ENCODE measurements around the gene GNB5. TPM values are rescaled to one million over a fixed set of nuclear protein-coding genes. Genes with fewer than 3 reads are reported as not detected.
"Not testable (repeated sequence)": the region's sequence is repeated elsewhere in the genome, so short reads cannot be mapped to it uniquely, and the experiment has no call there.

Gene GNB5
- total RNA-seq, 2 experiments from 2014 or later, result 14.5 to 16.2 TPM

- H3K27ac Mint-ChIP-seq, result no peak overlapping the region
- H3K9me3 Mint-ChIP-seq, result peaks cover 2% of the 10 kb centered on the region
- H3K4me3 Mint-ChIP-seq, result no peak overlapping the region
- H3K36me3 Mint-ChIP-seq, result no peaks in the 10 kb centered on the region
- peaks cover 8% of the 10 kb centered on the region for H3K4me1 Mint-ChIP-seq
- DNase-seq, result no peak
- no peaks in the 10 kb centered on the region for H3K27me3 Mint-ChIP-seq
Measured at GRCh38 chr15:52185151-52185561, 6.0 kb downstream of the GNB5 start.

GRCh38 chr15:52184721-52185120 lies 6.5 kb downstream of the GNB5 start:
- Mint-ChIP-seq H3K4me1 (peaks cover 8% of the 10 kb centered on the region), H3K4me3 (no peak overlapping the region)

GRCh38 chr15:52183562-52184173 lies 7.5 kb downstream of the GNB5 start:
- H3K4me1 Mint-ChIP-seq, result peaks cover 10% of the 10 kb centered on the region
- H3K9me3 Mint-ChIP-seq, result peaks cover 2% of the 10 kb centered on the region
- no peak for DNase-seq
- no peak overlapping the region for H3K27ac Mint-ChIP-seq
- H3K4me3 Mint-ChIP-seq, result no peak overlapping the region
- H3K27me3 Mint-ChIP-seq, result no peaks in the 10 kb centered on the region
- H3K36me3 Mint-ChIP-seq, result no peaks in the 10 kb centered on the region

More at GRCh38 chr15:52184721-52185120, 6.5 kb downstream of the GNB5 start:
- DNase-seq, result no peak
- Mint-ChIP-seq H3K27ac (no peak overlapping the region), H3K9me3 (peaks cover 2% of the 10 kb centered on the region), H3K27me3 (no peaks in the 10 kb centered on the region), H3K36me3 (no peaks in the 10 kb centered on the region)

- Mint-ChIP-seq H3K9me3 (peaks cover 2% of the 10 kb centered on the region), H3K27me3 (no peaks in the 10 kb centered on the region), H3K36me3 (no peaks in the 10 kb centered on the region), H3K4me1 (peaks cover 14% of the 10 kb centered on the region), H3K27ac (no peak overlapping the region), H3K4me3 (no peak overlapping the region)
- no peak for DNase-seq
Measured at GRCh38 chr15:52181938-52182780, 9.0 kb downstream of the GNB5 start.

GRCh38 chr15:52180851-52181450 lies 10.2 kb downstream of the GNB5 start:
- Mint-ChIP-seq H3K27ac (no peak overlapping the region), H3K36me3 (no peaks in the 10 kb centered on the region), H3K9me3 (peaks cover 2% of the 10 kb centered on the region), H3K27me3 (no peaks in the 10 kb centered on the region), H3K4me1 (peaks cover 14% of the 10 kb centered on the region), H3K4me3 (peak overlapping the region; percentile 86)
- no peak for DNase-seq

- Mint-ChIP-seq H3K36me3 (no peaks in the 10 kb centered on the region), H3K4me3 (peak overlapping the region; percentile 86), H3K27me3 (no peaks in the 10 kb centered on the region), H3K4me1 (peaks cover 14% of the 10 kb centered on the region), H3K27ac (peak overlapping the region; percentile 74), H3K9me3 (peaks cover 2% of the 10 kb centered on the region)
- DNase-seq, result peak; percentile 2
Measured at GRCh38 chr15:52180196-52180835, 10.9 kb downstream of the GNB5 start.

- Mint-ChIP-seq H3K9me3 (peaks cover 2% of the 10 kb centered on the region), H3K36me3 (no peaks in the 10 kb centered on the region)
Measured at GRCh38 chr15:52179278-52180195, 11.7 kb downstream of the GNB5 start.

GRCh38 chr15:52178765-52179164 lies 12.4 kb downstream of the GNB5 start:
- H3K4me3 Mint-ChIP-seq, result peak overlapping the region; percentile 91
- H3K36me3 Mint-ChIP-seq, result no peaks in the 10 kb centered on the region
- DNase-seq, result no peak
- peaks cover 2% of the 10 kb centered on the region for H3K9me3 Mint-ChIP-seq
- H3K27me3 Mint-ChIP-seq, result no peaks in the 10 kb centered on the region
- peaks cover 14% of the 10 kb centered on the region for H3K4me1 Mint-ChIP-seq
- peak overlapping the region; percentile 86 for H3K27ac Mint-ChIP-seq

More at GRCh38 chr15:52179278-52180195, 11.7 kb downstream of the GNB5 start:
- DNase-seq, result peak; percentile 89
- peak overlapping the region; percentile 91 for H3K4me3 Mint-ChIP-seq
- H3K4me1 Mint-ChIP-seq, result peaks cover 14% of the 10 kb centered on the region
- H3K27ac Mint-ChIP-seq, result peak overlapping the region; percentile 88
- no peaks in the 10 kb centered on the region for H3K27me3 Mint-ChIP-seq

GRCh38 chr15:52172869-52173268 lies 18.3 kb downstream of the GNB5 start:
- Mint-ChIP-seq H3K27me3 (no peaks in the 10 kb centered on the region), H3K36me3 (peaks cover 6% of the 10 kb centered on the region)

GRCh38 chr15:52171807-52172206 lies 19.4 kb downstream of the GNB5 start:
- Mint-ChIP-seq H3K36me3 (peaks cover 6% of the 10 kb centered on the region), H3K4me3 (no peak overlapping the region), H3K27ac (no peak overlapping the region), H3K27me3 (no peaks in the 10 kb centered on the region), H3K9me3 (peaks cover 3% of the 10 kb centered on the region), H3K4me1 (peaks cover 15% of the 10 kb centered on the region)
- no peak for DNase-seq

More at GRCh38 chr15:52172869-52173268, 18.3 kb downstream of the GNB5 start:
- Mint-ChIP-seq H3K9me3 (peaks cover 3% of the 10 kb centered on the region), H3K4me3 (no peak overlapping the region), H3K27ac (no peak overlapping the region), H3K4me1 (peaks cover 14% of the 10 kb centered on the region)
- no peak for DNase-seq

- Mint-ChIP-seq H3K27ac (peak overlapping the region; percentile 59), H3K27me3 (no peaks in the 10 kb centered on the region), H3K9me3 (peaks cover 3% of the 10 kb centered on the region), H3K36me3 (peaks cover 6% of the 10 kb centered on the region), H3K4me1 (peaks cover 17% of the 10 kb centered on the region), H3K4me3 (peak overlapping the region; percentile 38)
- DNase-seq, result no peak
Measured at GRCh38 chr15:52171386-52171785, 19.8 kb downstream of the GNB5 start.

GRCh38 chr15:52170199-52170598 lies 21.0 kb downstream of the GNB5 start:
- H3K4me1 Mint-ChIP-seq, result peaks cover 25% of the 10 kb centered on the region

GRCh38 chr15:52165494-52166131 lies 25.6 kb downstream of the GNB5 start:
- not testable (repeated sequence) for H3K9me3 Mint-ChIP-seq, H3K27ac Mint-ChIP-seq, H3K36me3 Mint-ChIP-seq, DNase-seq, H3K27me3 Mint-ChIP-seq, H3K4me3 Mint-ChIP-seq
- H3K4me1 Mint-ChIP-seq, result peaks cover 28% of the 10 kb centered on the region

More at GRCh38 chr15:52170199-52170598, 21.0 kb downstream of the GNB5 start:
- H3K27me3 Mint-ChIP-seq, H3K36me3 Mint-ChIP-seq, DNase-seq, H3K9me3 Mint-ChIP-seq, H3K4me3 Mint-ChIP-seq, H3K27ac Mint-ChIP-seq: not testable (repeated sequence)
